HG02981 (cell line): ENCODE data around the gene PACS2.
"Not testable (repeated sequence)": the region's sequence is repeated elsewhere in the genome, so short reads cannot be mapped to it uniquely, and the experiment has no call there.

Experiments used
- ATAC-seq: cut with Tn5 transposase; IDR thresholded peaks from one replicate; pipeline ENCODE4 v1.9.1; 2021; ENCODE audit warnings: mild to moderate bottlenecking, moderate library complexity; ENCODE audit not compliant: unreplicated experiment

Gene PACS2

GRCh38 chr14:105287249-105288102, 27.1 kb upstream of the PACS2 start:
- ATAC-seq: no peak

- ATAC-seq: not testable (repeated sequence)
These were observed 25.6 kb upstream of the PACS2 start for GRCh38 chr14:105288936-105289335.

DNA sequence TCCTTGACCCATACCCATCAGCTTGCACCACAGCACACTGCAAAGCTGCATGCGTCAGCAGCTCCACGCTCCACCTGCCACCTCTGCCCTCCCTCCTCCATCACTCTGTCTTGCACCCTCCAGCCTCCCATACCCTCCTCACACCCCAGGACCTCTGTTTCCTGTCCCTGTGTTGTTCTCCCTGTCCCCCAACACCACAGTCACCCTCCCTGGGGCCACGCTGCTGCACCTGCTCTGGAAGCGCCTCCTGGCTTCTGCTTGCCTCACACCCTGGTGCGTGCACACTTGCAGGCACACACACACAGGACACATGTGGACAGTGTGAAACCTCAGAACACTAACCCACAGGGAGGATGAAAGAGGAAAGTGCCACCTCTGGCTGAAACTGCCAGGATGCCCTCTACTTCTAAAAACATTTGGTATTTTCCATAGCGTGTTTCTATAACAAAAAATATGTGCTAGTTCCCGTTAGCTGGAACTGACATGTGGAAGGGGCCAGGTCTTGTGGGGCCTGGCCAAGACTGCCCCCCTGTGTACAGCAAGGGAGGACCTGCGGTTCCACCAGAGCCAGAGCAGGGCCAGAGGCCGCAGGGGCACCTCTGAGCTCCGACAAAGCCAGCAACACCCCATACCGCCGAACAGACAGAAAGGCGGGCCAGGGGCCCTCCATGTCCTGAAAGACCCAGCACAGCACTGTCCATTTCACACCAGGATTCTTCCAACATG, 23.8 kb upstream of the PACS2 start:
- ATAC-seq: no peak

DNA sequence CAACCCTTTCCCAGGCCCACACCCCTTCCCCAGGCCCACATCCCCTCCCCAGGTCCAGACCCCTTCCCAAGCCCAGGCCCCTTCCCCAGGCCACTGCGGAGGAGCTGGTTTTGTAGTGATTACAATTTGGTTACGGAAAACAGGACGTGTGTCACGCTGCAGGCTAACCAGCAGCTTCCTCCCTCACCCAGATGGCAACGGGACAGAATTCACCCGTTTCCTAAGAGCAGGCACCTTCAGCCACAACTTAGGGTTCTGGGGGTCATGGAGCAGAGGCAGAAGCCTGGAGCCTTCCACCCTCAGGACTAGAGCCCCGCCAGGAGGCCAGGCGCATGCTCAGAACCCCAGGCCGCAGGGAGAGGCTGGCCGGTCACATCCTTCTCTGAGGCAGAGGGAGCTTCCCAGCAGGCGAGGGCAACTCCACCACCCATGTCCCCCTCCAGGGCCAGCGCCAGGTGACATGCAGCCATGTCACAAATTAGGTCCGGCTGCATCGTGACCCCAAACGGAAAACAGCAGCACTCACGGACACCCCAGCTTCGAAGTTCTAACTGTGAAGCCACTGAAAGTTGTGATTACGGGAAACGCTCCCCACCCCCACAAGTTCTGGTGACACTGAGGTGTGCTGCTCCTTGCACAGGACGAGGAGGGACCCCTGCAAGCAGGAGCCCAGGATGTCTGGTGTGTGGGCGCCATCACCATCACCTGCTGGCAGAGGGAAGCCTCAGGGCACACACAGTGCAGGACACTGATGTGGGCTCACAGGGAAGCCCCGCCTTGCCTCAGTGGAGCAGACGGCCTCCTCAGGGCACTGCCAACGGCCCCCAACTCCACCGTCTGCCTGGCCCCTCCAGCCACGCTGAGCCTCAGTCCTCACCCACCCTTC, 21.5 kb upstream of the PACS2 start:
- ATAC-seq: no peak

- ATAC-seq: peak; percentile 75
These were observed 20.4 kb upstream of the PACS2 start for GRCh38 chr14:105294142-105294597.

DNA sequence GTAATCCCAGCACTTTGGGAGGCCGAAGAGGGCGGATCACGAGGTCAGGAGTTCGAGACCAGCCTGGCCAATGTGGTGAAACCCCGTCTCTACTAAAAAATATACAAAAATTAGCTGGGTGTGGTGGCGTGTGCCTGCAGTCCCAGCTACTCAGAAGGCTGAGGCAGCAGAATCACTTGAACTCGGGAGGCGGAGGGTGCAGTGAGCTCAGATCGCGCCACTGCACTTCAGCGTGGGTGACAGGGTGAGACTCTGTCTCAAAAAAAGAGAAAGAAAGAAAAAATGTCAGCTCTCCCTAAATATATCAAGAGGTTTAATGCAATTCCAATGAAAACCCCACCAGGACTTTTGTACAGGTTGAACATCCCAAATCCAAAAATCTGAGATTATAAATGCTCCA, 17.2 kb upstream of the PACS2 start:
- ATAC-seq: not testable (repeated sequence)

DNA sequence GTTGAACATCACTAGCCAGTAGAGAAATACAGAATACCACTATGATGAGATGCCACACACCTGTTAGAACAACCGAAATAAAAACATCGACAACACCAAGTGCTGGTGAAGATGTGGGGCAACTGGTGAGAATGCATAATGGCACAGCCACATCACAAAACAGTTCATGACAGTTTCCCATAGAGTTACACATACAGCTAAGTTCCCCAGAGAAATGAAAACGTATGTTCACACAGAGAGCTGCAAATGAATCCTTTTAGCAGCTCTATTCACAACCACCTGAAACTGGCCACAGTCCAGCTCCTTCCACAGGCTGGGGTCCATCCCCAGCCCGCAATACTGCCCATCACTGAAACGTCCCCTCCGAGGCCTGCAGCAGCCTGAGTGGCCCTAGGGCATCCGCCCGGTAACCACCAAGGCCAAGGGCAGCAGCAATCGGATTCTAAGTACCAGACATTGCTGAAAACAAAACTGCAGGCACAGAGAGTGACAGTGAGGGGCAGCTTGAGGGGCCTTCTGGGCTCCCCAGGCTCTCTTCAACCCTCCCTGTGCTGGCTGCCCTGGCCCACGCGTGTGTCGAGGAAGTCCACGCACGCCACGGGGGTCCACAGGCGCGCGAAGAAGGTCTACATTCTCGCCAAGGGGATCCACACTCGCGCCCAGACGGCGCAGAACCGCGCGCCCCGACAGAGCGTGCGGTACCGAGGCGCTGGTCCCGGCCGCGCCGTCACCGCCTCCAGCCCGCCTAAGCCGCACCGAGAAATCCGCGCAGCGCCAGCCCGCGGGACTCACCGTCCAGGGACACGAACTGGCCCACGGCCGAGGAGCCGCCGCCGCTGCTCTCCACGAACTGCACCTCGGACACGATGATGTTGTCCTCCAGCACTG, 14.7 kb upstream of the PACS2 start:
- ATAC-seq: peak; percentile 2

GRCh38 chr14:105300542-105301102, 13.9 kb upstream of the PACS2 start, which contains the start of gene BRF1:
BRF1 (minus strand) TSS chr14:105301001; CDS start chr14:105300629, 372 bp downstream.
- peak; percentile 86 for ATAC-seq

DNA sequence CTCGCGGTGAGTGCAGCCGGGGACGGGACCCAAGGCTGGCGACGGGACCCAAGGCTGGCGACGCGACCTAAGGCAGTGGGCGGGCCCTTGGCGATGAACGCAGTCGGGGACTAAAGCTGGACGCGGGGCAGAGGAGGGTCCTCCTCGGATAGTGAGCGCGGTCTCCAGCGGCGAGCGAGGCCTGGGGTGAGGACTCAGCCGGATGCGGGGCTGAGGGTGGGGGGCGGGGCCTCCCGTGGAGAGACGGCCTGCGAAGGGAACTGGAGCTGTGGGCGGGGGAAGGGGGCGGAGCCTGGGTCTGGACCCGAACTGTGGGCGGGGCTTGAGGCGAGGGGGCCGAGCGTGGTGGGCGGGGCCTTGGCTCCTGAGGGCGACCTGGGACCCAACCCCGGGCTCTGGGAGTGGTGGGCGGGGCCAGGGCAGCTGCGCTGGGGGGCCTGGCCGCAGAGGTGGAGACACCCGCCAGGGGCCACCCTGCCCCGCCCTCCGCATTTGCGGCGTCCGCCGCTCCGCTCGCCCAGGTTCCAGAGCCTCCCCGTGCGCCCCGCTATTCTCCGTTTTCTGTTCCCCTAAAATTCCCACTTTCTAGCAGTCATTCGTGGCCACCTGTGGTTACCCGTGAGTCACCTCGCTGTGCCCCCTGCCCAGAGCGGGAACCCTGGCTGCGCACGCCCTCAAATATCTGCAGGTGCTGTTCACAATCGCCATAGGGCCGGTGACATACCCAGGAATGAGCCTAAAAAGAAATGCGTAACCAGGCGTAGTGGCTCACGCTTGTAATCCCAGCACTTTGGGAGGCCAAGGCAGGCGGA, 13.2 kb upstream of the PACS2 start:
- ATAC-seq: peak; percentile 48

- not testable (repeated sequence) for ATAC-seq
These were observed 12.7 kb upstream of the PACS2 start for GRCh38 chr14:105301915-105302249.

DNA sequence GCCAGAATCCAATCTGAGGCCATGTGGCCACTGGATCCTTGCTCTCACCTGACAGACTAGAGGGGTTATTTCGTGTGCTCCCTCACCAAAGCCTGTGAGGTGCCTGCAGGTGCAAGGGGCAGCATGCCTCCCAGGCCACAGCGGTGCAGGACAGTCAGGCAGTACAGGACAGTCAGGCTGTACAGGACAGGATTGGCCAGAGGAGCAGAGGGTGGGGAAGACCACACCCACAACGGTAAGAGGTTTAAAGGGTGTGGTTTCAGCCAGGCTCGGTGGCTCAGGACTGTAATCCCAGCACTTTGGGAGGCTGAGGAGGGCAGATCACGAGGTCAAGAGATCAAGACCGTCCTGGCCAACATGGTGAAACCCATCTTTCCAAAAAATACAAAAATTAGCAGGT, 10.6 kb upstream of the PACS2 start:
- no peak for ATAC-seq

DNA sequence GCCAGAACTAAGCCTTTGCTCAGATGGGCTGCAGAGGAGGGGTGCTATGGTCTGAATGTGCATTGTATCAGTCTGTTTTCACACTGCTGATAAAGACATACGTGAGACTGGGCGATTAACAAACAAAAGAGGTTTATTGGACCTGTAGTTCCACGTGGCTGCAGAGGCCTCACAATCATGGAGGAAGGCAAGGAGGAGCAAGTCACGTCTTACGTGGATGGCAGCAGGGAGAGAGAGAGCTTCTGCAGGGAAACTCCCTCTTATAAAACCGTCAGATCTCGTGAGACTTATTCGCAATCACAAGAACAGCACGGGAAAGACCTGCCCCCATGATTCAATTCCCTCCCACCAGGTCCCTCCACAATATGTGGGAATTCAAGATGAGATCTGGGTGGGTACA, 10.0 kb upstream of the PACS2 start:
- no peak for ATAC-seq

DNA sequence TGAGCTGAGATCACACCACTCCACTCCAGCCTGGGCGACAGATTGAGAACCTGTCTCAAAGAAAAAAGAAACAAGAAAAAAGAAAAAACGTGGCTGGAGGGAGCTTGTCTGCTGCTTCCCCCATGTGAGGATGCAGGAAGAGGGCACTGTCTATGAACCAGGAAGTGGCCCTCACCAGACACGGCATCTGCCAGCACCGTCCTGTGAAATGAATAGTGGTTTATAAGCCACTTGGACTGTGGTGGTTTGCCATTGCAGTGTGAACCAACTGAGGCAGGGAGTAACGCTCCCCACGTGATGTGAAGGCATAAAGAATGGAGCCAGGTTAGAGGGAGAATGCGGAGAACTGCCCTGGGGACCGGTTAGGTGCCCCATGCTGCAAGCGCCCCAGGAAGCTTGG, 9.2 kb upstream of the PACS2 start:
- no peak for ATAC-seq

- no peak for ATAC-seq
These were observed 8.8 kb upstream of the PACS2 start for GRCh38 chr14:105305791-105306190.

DNA sequence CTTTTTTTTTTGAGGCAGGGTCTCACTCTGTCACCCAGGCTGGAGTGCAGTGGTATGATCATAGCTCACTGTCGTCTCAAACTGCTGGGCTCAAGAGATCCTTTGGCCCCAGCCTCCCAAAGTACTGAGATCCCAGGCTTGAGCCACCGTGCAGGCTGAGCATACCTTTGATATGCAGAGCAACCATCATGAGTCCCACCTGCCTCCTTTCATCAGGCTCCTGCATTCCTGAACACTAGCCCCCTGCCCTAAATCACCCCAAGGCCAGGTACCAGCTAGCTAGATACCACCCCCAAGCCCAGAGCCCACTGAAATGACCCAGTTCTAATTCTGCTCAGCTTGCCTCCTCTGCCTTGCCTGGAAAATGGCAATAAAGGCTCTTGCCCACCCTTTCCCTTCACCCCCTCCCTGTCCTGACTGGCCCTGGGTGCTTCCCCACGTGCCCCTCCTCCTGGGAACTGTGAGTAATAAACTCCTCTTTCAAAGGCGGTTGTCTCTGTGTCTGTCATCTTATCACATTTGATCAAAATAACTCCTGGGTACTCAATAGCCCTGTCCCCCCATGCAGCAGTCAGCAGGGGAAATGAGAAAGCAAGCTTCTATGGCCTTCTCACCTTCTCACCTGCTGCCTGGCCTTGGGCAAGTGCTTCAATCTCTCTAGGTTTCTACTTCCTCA, 7.4 kb upstream of the PACS2 start:
- no peak for ATAC-seq

DNA sequence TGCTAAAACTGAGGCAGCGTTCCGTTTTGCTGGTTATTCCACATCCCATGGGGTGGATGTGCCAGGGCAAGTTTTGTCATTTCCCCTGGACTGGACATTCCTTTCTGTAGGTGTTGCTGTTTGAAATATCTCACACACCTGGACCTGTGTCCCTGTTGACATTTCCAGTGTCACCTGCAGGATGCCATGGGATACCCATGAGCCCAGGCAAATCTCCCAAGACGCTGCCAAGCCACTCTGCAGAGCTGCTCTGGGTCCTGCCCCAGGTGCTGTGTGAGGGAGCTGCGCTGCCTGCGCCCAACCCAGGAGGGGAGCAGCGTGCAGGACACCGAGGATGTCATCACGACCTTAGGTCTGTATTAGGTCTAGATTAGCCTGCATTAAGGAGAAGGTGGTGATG, 5.2 kb upstream of the PACS2 start:
- ATAC-seq: no peak

DNA sequence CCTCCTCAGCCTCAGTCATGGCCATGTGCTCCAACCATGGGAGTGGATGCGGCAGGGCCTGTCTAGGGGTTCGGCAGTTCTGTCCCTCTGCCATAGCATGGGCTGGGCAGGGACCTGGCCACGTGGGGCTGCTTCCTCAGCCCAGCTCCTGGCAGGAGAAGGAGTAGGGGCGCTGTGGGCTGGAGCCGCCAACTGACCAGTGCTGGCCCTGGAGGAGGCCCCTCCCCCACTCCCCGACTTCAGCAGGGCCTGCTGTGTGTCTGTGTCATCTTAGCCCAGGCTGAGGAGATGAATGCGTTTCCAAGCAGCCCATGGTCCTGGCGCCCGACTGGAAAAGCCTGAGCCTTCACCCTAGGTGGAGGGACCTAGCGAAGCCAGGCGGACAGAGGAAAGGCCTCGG, 2.7 kb upstream of the PACS2 start:
- no peak for ATAC-seq

DNA sequence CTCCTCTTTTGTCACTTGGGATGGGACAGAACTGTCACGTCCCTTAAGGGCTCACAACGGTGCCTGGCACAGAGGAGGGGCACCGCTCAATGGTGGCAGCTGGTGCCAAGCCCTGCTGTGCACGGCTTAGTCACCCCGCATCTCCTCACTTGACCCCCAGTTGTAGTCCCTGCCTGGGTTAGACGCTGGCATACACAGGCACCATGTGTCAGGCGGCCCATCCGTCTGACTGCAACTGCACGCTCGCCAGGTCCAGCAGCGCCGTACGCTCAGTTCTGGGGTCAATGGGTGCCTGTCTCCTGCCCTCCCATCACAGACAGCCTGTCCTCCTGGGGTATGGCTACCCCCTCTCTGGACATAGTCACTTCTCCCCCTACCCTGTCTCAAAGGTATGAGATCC, 1.6 kb upstream of the PACS2 start:
- no peak for ATAC-seq
